ENCODE results near the gene FCN1.

DNA sequence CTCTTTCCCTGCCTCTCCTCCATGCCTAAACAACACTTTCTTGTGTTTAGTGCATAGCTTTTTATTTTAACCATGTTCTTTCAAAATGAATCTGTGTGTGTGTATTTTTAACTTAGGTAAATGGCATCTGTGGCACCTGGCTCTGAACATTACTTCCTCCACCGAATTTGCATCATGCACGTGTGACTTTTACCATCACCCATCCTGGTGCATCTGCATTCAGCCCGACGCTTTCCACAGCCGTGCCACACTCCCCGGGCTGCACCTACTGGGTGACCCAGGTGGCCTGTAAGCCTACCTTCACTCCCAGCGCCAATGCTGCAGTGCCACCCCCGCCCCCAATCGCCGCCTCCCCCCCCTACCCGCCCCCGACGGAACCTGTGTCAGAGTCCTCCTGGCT is 12.7 kb upstream of the FCN1 start:
- TF ChIP-seq POLR2A (IDR thresholded peaks at IDR 0.05): no peak
- TF ChIP-seq, protein P1, sequence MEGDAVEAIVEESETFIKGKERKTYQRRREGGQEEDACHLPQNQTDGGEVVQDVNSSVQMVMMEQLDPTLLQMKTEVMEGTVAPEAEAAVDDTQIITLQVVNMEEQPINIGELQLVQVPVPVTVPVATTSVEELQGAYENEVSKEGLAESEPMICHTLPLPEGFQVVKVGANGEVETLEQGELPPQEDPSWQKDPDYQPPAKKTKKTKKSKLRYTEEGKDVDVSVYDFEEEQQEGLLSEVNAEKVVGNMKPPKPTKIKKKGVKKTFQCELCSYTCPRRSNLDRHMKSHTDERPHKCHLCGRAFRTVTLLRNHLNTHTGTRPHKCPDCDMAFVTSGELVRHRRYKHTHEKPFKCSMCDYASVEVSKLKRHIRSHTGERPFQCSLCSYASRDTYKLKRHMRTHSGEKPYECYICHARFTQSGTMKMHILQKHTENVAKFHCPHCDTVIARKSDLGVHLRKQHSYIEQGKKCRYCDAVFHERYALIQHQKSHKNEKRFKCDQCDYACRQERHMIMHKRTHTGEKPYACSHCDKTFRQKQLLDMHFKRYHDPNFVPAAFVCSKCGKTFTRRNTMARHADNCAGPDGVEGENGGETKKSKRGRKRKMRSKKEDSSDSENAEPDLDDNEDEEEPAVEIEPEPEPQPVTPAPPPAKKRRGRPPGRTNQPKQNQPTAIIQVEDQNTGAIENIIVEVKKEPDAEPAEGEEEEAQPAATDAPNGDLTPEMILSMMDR (IDR thresholded peaks at IDR 0.05): no peak
